ENCODE data around the gene TTC1. TPM values are rescaled to one million over a fixed set of nuclear protein-coding genes. Genes with fewer than 3 reads are reported as not detected.

Gene TTC1
- polyA plus RNA-seq, 1 of the 3 experiments (the other 2 are of a cell fraction): 37.0 TPM

DNA sequence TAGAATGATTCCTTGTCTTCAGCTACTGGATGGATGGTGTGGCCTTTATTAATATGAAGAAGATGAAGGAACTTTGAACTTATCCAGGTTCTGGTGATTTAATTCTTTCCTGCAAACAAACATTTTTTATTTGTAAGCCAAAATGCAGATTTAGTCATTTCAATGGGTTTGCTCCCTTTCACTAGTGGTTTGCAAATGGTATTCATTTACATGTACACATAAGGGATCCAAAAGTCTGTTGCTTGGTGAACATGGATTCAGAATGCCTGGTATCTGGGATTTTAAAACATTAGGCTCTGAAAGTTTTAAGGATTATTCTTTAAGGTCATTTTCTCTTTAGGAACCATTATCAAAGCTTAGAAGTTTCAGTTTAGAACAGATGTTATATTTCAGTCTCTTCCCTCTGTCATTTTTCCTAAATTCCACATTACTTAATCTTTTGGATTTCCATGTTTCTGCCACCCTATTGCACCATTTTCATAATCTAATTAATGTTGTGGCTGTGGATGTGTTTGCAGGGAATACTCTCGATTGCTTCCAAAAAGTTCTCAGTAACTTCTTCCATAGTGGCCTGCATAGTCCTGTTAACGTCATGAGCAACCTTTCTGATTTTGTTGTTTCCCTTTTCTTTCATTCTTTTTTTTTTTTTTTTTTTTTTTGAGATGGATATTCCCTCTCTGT, 10.1 kb downstream of the TTC1 start:
- Histone ChIP-seq H3K4me3 (ENCODE audit: low read depth in 2 of 2, low read length in 1 of 2) (no peak overlapping the region), H3K9ac (no peak overlapping the region), H3F3A (replicated peaks; ENCODE audit: insufficient read depth) (peaks cover 13% of the 10 kb centered on the region), H3K9me2 (no peaks in the 10 kb centered on the region), H4K20me1 (ENCODE audit: insufficient read depth) (no peaks in the 10 kb centered on the region), H3K4me2 (no peak overlapping the region), H3K27me3 (ENCODE audit: insufficient read depth) (no peaks in the 10 kb centered on the region), H3K36me3 (replicated peaks in 1 of 2; ENCODE audit: control insufficient read depth in 1 of 2, insufficient read depth in 2 of 2, low read length in 1 of 2) (peaks cover 29 to 42% of the 10 kb centered on the region in 2 experiments), H3K79me2 (ENCODE audit: insufficient read depth) (peaks cover 46% of the 10 kb centered on the region), H2AFZ (ENCODE audit: low read depth) (no peak overlapping the region), H3K9me3 (no peaks in the 10 kb centered on the region), H3K4me1 (ENCODE audit: control insufficient read depth in 1 of 2, insufficient read depth in 2 of 2, low read depth in 1 of 2, low read length in 1 of 2) (peaks cover 0 to 3% of the 10 kb centered on the region in 2 experiments; a peak in 2 of 4 replicates), H3K27ac (ENCODE audit: low read depth in 2 of 2, low read length in 1 of 2) (no peak overlapping the region)
- DNase-seq: no peak
- 93% methylated on average over 2 of the region's 2 CpGs for WGBS (ENCODE audit: low lambda C conversion rate)
- ChIA-PET POLR2A (no interaction called here), CTCF (interaction anchor here (1.0 kb wide), 2 partner anchors 372 to 862 kb away, joined by 3 read pairs; no protein-coding TSS in a partner anchor)
- TF ChIP-seq ELF1 (IDR thresholded peaks at IDR 0.05): no peak

DNA sequence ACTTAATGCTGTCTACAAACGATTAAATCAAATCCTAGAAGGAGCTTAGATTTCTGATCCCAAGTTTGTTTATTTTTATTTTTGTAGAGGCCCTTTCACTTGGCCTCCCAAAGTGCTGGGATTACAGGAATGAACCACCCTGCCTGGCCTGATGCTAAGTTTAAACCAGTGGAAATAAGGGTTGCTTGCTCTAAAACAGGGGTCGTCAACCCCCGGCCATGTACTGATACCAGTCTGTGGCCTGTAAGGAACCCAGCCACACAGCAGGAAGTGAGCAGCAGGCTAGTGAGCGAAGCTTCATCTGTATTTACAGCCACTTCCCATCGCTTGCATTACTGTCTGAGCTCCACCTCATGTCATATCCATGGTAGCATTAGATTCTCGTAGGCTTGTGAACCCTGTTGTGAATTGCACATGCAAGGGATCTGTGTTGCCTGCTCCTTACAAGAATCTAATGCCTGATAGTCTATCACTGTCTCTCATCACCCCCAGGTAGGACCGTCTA, 11.4 kb downstream of the TTC1 start:
- no peak for DNase-seq
- TF ChIP-seq, protein P1, sequence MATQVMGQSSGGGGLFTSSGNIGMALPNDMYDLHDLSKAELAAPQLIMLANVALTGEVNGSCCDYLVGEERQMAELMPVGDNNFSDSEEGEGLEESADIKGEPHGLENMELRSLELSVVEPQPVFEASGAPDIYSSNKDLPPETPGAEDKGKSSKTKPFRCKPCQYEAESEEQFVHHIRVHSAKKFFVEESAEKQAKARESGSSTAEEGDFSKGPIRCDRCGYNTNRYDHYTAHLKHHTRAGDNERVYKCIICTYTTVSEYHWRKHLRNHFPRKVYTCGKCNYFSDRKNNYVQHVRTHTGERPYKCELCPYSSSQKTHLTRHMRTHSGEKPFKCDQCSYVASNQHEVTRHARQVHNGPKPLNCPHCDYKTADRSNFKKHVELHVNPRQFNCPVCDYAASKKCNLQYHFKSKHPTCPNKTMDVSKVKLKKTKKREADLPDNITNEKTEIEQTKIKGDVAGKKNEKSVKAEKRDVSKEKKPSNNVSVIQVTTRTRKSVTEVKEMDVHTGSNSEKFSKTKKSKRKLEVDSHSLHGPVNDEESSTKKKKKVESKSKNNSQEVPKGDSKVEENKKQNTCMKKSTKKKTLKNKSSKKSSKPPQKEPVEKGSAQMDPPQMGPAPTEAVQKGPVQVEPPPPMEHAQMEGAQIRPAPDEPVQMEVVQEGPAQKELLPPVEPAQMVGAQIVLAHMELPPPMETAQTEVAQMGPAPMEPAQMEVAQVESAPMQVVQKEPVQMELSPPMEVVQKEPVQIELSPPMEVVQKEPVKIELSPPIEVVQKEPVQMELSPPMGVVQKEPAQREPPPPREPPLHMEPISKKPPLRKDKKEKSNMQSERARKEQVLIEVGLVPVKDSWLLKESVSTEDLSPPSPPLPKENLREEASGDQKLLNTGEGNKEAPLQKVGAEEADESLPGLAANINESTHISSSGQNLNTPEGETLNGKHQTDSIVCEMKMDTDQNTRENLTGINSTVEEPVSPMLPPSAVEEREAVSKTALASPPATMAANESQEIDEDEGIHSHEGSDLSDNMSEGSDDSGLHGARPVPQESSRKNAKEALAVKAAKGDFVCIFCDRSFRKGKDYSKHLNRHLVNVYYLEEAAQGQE (IDR thresholded peaks at IDR 0.05; ENCODE audit: low read depth, low read length): no peak
- TF ChIP-seq TEAD4 (IDR thresholded peaks at IDR 0.05; ENCODE audit: borderline replicate concordance, insufficient read depth) (no peak), EP300 (IDR thresholded peaks at IDR 0.05; ENCODE audit: borderline replicate concordance in 1 of 2, low read depth in 1 of 2, low read length in 1 of 2) (no peak), NFIC (IDR thresholded peaks at IDR 0.05; ENCODE audit: borderline replicate concordance) (no peak), SIN3A (IDR thresholded peaks at IDR 0.05; ENCODE audit: borderline replicate concordance, low read depth, low read length) (no peak), FOSL2 (IDR thresholded peaks at IDR 0.05; ENCODE audit: borderline replicate concordance, low read depth) (no peak), RXRA (IDR thresholded peaks at IDR 0.05; ENCODE audit: borderline replicate concordance, low read depth) (no peak)
- TF ChIP-seq, protein P2, sequence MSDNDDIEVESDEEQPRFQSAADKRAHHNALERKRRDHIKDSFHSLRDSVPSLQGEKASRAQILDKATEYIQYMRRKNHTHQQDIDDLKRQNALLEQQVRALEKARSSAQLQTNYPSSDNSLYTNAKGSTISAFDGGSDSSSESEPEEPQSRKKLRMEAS (IDR thresholded peaks at IDR 0.05; ENCODE audit: low read depth): no peak
- TF ChIP-seq, protein P3, sequence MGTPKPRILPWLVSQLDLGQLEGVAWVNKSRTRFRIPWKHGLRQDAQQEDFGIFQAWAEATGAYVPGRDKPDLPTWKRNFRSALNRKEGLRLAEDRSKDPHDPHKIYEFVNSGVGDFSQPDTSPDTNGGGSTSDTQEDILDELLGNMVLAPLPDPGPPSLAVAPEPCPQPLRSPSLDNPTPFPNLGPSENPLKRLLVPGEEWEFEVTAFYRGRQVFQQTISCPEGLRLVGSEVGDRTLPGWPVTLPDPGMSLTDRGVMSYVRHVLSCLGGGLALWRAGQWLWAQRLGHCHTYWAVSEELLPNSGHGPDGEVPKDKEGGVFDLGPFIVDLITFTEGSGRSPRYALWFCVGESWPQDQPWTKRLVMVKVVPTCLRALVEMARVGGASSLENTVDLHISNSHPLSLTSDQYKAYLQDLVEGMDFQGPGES (IDR thresholded peaks at IDR 0.05; ENCODE audit: low read depth, low read length): no peak
- H3K4me3 ChIP-seq (ENCODE audit: low read depth in 2 of 2, low read length in 1 of 2): no peak overlapping the region
- ChIA-PET CTCF (interaction anchor here (0.9 to 4.9 kb wide), 5 partner anchors 11 to 371 kb away, joined by 3 to 79 read pairs (median 4); no protein-coding TSS in a partner anchor), POLR2A (no interaction called here)
- H3K36me3 ChIP-seq (replicated peaks in 1 of 2; ENCODE audit: control insufficient read depth in 1 of 2, insufficient read depth in 2 of 2, low read length in 1 of 2): peaks cover 29 to 40% of the 10 kb centered on the region in 2 experiments
- H2AFZ ChIP-seq (ENCODE audit: low read depth): no peak overlapping the region
- WGBS (ENCODE audit: low lambda C conversion rate): 83% methylated on average over 7 of the region's 7 CpGs
- no peaks in the 10 kb centered on the region for H4K20me1 ChIP-seq (ENCODE audit: insufficient read depth)
- no peaks in the 10 kb centered on the region for H3K9me3 ChIP-seq
- H3K4me2 ChIP-seq: no peak overlapping the region
- peaks cover 13% of the 10 kb centered on the region for H3F3A ChIP-seq (replicated peaks; ENCODE audit: insufficient read depth)
- peaks cover 0 to 3% of the 10 kb centered on the region in 2 experiments; a peak in 2 of 4 replicates for H3K4me1 ChIP-seq (ENCODE audit: control insufficient read depth in 1 of 2, insufficient read depth in 2 of 2, low read depth in 1 of 2, low read length in 1 of 2)
- H3K27me3 ChIP-seq (ENCODE audit: insufficient read depth): no peaks in the 10 kb centered on the region
- H3K27ac ChIP-seq (ENCODE audit: low read depth in 2 of 2, low read length in 1 of 2): no peak overlapping the region
- peaks cover 46% of the 10 kb centered on the region for H3K79me2 ChIP-seq (ENCODE audit: insufficient read depth)
- H3K9me2 ChIP-seq: no peaks in the 10 kb centered on the region
- H3K9ac ChIP-seq: no peak overlapping the region

Data from SK-N-SH (cell line).